Hematopoietic multipotent progenitor cell (in vitro differentiated cells): Measurements from ENCODE around the gene COL23A1. TPM values are rescaled to one million over a fixed set of nuclear protein-coding genes. Genes with fewer than 3 reads are reported as not detected.
"Not testable (repeated sequence)": the region's sequence is repeated elsewhere in the genome, so short reads cannot be mapped to it uniquely, and the experiment has no call there.

Source experiments
- DNase-seq, 3 donors: peaks; one replicate each; pipeline ENCODE4 v3.0.0-alpha.2; 2011 to 2015; ENCODE audit warnings: low read depth in 2 of 3, low spot score in 2 of 3
- total RNA-seq: library from RNA; depleted of rRNA; stranded (reverse); fragments of >200 nt; gene quantifications from one replicate; pipeline ENCODE4 v1.2.3, GENCODE V29; 2012

The COL23A1 gene
- total RNA-seq, 1 donor: 0.27 TPM

DNA sequence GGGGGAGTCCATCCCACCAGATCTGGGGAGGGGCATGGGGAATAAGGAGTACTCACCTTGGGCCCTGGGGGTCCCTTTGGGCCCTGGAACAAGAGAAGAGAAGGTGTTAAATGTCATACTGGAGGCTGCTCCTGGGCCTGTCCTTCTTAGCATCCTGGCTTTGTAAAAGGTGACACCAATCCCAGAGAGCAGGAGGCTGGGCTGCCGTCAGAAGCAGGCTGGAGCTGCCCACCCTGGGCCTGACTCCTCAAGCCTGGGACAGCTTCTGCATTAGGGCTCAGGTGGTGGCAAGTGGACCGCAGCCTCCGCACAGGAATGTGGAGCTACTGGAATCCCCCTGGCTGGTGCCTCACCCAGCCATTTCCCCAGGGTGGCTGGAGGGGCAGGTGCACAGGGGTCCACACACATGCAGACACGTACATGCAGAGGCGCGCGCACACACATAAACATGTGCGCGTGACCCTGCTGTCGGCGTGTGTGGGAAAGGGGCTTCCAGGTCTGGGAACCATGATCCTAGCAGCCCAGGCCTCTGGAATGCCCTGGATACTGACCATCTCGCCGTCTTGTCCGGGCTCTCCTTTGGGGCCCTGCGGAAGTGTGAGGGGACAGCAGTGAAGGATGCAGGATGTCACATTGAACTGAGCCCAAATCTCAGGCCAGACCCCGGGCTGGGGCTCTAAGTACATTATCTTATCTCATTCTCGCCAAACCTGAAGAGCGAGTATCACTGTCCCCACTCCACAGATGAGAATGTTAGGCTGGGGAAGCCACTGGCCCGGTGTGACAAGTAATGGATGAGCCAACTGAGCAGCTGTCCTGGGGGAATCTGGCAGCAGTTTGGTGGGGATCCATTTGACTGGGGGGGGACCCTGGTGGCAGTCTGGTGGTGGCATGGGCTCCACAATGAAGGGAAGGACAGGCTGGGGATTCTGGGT, 328.3 kb downstream of the COL23A1 start:
- no peak for DNase-seq

DNA sequence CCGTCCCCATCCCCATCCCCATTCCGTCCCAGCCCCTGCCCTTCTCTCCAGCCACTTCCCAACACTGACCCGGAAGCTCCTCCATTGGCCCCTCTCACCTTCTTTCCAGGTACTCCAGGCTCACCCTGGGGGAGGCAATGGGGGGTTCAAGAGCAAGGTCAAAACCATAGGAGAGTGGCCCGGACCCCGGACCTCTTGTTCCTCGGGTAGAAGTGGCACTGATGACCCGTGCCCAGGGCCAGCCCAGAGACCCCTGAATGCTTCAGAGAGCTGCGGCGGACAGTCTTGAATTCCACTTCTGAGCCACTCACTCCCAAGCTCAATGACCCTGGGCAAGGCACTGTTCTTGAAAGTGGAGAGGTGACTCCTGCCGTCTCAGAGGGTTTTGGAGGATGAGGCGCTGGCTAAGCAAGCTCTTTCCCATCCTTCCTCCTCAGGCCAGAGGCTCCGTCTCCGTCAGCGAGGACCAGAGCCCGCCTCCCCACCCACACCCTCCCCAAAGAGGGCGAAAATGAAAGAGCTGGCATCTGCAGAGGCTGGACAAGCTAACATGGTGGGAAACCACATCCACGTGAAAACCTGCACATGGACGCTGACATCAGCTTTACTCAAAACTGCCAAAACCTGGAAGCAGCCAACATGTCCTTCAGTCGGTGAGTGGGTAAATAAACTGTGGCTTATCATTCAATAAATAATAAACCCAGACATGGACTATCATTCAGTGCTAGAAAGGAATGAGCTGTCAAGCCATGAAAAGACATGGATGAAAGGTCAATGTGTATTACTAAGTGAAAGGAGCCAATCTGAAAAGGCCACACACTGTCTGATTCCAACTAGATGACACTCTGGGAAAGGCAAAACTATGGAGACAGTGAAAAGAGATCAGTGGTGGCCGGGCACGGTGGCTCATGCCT, 330.3 kb downstream of the COL23A1 start:
- DNase-seq: no peak

DNA sequence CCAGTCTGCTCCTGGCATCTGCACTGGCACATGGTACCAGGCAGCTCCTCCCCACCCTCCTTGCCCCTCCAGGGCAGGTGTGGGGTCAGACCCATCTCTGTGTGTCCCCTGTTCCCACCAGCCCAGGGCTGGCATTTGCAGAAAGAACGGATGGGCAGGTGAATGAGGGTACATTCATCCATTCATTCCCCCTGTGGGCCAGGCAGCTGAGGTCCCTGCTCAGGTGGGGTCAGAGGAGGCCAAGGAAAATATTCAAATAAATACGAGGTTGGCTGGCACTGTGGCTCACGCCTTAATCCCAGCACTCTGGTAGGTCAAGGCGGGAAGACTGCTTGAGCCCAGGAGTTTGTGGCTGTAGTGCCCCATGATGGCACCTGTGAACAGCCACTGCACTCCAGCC, 332.5 kb downstream of the COL23A1 start:
- DNase-seq: no peak

DNA sequence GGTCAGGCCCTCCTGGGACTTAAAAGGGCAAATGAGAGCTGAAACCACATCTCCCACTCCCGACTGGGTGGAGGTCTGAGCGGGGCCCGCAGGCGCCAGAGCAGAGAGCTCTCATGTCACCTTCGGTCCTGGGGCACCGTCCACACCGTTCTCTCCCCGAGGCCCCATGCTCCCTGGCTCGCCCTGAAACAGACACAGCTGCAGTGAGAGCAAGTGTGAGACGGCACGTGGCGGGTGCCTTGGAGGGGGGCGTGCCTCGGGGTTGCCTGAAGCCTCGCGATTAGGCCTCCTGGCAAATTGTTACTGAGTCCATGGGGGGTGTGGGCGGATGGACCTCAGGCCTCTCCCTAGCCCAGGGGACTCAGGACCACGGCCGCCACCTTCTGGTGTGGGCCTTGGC, 333.4 kb downstream of the COL23A1 start:
- DNase-seq: no peak

DNA sequence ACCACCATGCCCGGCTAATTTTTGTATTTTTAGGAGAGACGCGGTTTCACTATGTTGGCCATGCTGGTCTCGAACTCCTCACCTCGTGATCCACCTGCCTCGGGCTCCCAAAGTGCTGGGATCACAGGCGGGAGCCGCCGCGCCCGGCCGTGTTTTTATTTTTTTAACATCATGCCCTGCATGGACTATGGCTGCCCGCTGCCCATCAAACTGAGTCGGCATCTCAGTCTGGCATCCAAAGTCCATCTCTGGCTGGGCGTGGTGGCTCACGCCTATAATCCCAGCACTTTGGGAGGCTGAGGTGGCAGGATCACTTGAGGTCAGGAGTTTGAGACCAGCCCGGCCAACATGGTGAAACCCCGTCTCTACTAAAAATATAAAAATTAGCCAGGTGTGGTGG, 336.6 kb downstream of the COL23A1 start:
- DNase-seq: not testable (repeated sequence)

DNA sequence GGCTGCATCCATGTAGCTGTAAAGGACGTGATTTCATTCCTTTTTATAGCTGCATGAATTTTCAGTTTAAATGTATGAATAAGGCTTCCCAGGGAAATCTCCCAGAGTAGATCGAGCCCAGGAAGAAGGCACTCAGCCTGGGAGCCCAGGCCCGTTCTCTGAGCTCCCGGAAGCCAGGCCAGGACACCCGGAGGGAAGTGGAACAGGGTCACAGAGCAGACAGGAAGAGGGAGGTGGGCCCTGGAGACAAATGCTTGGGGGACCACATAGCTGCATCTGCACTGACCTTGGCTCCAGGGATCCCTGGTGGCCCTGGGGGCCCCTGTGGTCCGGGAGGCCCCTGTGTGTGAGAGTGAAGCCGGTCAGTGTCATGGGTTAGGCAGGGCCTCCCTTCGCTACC, 337.9 kb downstream of the COL23A1 start:
- no peak for DNase-seq

DNA sequence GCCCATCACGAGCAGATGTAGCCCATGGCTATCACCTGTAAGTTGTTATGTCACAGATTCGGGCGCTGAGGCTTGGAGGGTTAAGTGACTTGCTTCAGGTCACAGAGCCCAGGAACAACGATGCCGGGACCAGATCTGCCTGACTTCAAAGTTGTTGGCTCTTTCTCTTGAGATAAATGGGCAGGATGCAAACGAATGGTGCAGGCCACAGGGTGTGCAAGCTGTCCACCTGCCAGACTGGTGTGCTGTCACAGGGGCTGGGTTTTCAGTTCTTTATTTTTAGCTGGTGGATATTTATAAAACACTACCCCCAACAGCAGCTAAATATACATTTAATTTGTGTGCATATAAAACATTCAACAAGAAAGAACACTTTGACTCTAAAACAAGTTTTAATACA, 339.9 kb downstream of the COL23A1 start:
- no peak for DNase-seq

DNA sequence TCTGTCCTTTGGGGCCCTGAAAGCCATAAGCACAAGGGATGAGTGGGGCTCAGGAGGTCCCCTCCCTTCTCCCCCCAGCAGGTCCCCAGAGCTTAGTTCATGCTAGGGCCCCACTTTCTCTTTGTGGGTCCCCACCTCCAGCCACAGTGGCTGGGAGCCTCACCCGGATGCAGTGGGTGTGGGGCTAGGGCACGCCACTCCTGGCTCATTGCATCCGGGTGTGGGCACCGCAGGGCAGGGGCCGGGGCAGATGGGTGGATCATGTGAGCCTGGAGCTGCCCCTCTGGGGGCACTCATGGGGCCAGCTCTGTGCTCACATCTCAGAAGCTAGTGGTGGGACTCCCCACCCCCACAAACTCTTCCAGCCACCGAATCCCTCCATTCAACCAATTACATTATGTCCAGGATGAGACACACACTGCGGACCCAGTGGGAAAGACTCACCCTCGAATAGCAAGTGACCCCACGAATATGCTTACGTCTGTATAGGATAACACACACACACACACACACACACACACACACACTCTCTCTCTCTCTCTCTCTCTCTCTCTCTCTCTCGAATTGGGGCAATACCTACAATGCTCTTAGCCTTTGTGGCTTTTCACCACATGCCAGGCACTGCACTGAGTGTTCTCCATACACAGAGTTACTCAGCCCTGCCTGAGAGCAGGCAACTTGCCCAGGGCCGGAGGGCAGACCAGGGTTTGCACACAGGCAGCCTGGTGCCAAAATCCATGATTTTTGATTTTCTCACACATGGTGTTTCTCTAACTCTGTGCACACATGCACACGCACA, 340.8 kb downstream of the COL23A1 start:
- DNase-seq: peak in 2 of 3 donors; percentile 72 to 90

DNA sequence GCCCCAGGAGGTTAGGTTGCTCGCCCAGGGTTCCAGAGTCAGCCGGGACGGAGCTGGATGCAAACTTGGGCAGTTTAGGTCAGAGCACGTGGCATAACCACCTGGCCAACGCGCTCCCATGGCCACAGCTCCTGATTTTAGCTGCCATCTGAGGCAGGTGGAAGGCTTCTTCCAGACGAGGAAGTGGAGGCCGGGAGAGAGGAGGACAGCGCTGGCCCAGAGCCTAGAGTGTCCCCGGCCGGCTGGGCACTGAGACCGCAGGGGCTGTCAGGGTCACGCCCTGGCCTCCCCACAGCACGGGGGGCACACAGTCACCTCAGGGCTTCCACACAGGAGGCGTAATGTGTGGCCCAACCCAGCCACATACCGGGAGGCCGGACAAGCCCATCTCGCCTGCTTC, 341.4 kb downstream of the COL23A1 start:
- DNase-seq: no peak

DNA sequence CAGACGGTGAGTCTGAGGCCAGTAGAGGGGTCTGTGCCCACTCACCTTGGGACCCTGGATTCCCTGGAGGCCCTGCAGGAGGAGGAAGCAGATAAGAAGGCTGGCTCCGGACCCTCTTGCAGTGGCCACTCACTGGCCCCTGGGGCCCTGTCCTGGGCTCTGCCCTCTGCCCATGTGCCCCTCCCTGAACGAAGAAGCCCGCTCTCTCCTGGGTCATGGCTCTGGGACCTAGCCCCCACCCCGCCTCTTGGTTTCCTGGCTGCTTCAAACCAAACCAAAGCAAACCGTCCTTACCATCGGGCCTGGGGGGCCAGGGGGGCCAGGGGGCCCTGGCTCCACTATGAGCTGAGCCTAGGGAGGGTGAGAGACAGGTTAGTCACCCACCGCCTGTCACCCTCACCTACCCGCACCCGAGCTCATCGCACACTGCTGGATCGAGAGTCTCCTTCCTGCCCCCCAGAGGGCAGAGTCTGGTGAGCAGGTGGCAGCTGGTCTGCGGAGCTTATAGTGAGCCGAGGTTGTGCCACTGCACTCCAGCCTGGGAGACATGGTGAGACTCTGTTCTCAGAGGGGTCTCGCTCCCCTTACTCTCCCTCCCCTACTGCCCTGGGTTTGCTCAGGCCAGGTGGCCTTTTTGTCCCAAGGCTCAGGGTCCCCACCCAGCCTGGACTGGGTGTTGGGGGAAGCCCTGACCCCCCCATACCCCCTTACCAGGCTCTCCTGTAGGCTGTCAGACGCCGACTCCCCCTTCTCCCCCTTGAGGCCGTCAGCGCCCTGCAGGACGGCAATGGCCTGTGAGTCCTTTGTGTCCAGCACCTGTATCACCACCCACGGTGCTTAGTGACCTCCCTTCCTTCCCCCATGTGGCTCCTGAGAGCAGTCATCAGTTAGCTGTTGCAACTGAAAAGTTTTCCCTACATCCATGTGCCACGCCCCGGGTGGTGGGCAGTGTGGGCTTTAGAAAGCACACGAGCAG, 342.4 kb downstream of the COL23A1 start:
- DNase-seq: no peak

DNA sequence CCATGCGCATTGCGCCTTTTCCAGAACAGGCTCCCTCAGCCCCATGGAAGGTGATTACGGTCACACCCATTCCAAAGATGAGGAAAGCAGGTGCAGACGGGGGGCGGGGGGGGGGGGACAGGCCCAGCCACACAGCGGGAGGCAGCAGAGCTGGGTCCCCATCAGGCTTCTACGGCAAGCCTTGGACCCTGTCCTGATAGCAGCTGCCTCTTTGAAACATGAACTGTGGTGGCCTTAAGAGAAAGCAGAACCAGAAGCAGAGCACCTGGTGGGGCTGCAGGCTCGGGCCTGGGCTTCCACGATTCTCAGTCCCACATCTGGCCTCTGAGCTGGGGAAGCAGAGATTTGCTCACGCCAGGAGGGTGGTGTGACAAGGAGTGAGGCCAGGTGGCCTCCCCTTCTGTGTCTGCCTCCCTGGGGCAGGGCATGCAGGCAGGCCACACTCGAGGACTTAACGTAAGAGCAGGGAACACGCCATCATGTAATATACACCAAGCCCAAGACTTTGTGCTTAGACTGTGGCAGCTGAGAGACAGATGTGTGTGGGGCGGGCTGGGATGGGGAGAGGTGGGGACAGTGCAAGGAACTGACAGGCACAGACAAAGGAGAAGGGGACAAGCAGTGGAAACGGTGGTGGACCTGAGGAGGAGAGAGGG, 343.4 kb downstream of the COL23A1 start:
- peak in 1 of 3 donors; percentile 63 for DNase-seq

DNA sequence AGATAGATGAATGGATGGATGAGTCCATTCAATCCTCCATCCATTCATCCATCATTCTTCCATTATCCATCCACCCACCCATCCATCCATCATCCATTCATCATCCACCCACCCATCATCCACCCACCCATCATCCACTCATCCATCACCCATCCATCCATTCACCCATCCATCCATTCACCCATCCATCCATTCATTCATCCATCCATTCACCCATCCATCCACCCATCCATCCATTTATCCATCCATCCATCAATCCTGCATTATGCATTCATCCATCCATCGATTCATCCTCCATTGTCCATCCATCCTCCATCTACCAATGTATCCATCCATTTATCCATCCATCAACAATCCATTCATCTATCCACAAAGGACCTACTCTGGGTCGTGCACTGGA, 344.8 kb downstream of the COL23A1 start:
- no peak for DNase-seq

DNA sequence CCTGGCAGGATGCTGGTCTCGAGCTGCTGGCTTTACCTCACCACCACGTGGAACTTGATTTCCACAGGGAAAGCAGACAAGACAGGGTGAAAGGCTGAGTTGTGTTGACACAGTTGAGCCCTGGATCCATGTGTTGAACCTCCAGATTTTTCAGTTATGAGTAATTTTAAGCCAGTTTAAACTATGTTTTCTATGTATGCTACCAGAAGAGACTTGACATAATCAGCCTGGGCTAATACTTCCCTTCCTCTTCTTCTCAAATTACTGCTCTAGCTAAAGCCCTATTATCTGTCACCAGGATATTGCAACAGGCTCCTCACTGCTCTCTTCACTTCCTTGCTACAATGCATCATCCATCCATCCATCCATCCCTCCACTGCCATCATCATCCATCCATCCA, 345.6 kb downstream of the COL23A1 start:
- DNase-seq: no peak

DNA sequence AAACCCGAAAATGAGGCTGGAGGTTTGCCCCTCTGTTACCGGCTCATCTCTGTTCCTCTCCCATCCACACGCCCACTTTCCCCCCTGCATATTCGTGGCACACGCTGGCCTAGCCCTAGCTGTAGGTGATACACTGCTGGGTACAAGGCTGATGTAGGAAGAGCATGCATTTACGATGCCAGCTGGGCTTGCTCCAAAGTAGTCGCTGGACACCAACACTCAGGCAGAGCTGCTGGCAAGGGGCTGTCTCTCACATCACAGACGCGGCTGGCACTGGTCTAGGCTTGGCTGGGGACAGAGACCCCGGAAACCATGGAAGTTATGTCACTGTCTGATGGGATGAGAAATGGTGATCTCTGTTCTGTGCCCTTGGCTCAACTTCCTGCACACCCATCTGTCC, 347.8 kb downstream of the COL23A1 start:
- no peak for DNase-seq

DNA sequence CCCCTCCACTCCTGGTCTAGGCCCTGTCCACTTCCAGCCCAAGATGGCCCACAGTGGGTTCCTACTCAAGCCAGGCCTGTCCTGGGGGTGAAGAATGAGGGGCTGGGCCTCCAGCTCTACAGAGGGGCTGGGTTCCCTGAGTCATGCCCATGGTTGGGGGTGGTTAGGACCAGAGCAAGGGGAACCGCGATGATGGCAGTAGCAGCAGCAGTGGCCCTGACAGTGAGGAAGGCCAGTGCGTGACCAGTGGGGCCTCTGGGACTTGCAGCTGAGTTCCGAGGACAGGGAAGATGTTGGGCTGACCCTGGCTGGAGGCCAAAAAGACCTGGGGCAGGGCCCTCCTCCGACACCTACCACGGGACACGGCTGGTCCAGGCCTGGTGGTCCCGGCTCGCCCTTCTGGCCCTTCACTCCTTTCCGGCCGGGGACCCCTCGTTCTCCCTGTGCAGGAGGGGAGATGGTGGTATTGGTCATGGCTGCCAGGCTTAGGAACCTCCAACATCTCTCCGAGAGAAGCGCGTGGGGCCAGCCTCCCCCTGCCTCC, 348.4 kb downstream of the COL23A1 start:
- DNase-seq: no peak

DNA sequence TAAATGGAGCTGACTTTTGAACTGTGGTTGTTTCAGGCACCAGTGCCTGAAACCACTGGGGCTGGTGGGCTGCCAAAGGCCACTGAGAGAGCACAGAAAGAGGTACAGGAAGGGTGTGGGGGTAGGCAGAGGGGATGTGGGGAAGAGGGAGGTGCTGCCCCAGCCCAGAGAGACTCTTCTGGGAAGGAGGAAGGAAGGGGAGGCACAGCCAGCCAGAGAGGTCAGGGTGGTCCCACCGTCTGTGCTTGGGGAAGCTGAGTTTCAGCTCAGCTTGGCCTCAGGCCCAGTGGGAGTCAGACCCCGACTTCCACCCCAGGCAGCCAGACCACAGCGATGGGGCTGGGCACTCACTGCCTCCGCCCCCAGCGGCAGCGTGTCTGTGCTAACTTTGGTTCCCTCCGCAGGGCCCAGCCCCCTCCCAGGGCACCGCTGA, 348.9 kb downstream of the COL23A1 start:
- peak in 2 of 3 donors; percentile 82 to 91 for DNase-seq

DNA sequence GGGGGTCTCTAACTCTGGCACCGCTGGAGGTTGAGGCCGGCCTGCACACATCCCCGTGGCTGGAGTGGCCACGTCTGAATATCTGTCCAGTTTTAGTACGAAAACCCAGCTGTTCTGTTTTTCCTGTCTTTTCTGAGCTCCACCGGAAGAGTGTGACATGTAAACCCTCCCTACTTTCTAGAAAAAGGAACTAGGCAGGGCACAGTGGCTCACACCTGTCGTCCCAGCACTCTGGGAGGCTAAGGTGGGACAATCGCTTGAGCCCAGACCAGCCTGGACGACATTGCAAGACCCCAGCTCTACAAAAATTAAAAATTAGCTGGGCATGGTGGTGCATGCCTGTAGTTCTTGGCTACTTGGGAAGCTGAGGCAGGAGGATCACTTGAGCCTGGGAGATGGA, 349.4 kb downstream of the COL23A1 start:
- DNase-seq: peak in 1 of 3 donors; percentile 39

DNA sequence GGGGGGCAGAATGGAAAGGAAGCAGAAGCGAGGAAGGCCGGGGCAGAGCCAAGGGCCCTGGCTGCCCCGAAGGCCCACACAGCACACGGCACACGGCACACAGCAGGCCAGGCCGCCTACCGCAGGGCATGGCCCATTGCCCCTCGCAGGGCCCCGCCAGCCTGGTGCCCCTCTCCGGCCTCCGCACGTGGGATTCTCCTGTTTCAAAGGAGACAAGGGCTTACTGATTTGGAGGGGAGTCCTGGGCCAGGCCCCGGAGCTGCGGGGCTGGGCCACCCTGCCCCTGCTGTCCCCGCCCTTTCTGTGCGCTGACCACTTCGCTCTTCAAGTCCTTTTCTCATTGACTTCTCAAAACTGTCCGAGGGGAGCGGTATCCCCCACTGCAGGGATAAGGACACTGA, 349.9 kb downstream of the COL23A1 start:
- DNase-seq: no peak
